HG03280 (cell line): Measurements from ENCODE around the gene SLFNL1.

ENCODE experiments used
- ATAC-seq: cut with Tn5 transposase; IDR thresholded peaks from one replicate; pipeline ENCODE4 v1.9.1; 2021; ENCODE audit warnings: mild to moderate bottlenecking, moderate library complexity; ENCODE audit not compliant: unreplicated experiment

Gene SLFNL1

DNA sequence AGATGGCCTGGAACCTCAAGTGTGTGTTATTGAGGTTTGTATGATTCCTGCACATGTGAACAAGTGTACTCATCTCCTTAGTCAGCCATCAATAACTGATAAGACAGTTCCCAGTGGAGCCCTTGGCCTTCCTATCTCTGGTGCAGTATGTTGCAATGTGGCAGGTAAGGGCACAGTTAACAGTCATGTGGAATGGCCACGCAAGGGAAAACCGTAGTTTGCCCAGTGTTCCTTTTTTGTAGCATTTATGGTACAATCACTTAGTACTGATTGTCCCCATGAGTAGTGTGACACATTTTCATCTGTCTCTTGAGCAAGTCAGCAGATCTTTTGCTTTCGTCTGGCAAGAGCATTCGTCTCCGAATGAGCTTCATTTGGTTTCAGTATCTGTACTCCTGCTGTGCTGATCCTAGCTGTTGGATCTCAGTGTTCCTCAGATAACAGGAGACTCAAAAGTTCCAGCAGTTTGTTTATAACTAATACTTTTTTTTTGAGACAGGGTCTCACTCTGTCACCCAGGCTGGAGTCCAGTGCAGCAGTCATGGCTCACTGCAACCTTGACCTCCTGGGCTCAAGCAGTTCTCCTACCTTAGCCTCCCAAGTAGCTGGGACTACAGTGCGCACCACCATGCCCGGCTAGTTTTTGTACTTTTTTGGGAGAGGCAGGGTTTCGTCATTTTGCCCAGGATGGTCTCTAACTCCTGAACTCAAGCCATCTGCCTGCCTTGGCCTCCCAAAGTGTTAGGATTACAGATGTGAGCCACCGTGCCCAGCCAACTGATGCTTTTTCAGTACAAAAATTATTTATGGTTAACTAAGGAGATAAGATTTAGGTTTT, 33.9 kb downstream of the SLFNL1 start:
- no peak for ATAC-seq

DNA sequence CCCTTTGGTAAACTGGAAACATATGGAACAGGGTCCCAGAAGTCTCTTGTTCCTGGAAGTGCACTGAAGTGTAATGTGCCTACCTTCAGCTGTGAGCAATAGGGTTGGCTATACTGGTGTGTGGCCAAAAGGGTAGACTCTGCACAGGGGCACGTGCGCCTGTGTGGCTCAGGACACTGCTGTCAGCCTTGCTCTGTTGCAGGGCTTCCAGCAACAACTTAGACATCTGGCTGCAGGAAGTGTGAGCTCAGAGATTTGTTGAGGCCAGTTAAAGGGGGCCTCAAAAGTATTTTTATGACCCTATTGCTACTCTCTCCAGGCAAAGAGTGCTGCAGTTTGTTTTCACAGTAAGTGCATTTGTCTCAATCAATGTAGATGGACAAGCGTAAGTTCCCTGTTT, 34.6 kb downstream of the SLFNL1 start:
- no peak for ATAC-seq

DNA sequence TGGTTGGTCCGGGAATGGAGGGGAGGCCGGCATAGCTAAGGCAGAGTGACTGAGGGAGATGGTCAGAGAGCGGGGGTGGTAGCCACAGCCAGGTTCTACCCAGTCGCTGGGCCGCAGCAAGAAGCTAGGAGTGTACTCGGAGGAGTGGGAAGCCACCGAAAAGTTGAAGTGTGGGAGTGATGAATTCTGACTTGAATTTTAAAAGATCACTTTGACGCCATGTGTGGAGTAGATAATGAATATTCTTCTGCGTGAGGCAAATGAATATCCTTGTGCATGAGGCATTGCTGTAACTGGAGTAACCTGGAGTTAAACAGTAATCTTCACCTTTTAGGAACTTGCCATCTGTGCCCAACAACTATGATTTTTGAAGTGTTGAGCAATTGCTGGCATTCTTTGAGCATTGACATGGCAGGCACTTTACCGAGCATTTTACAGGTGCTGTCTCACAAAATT, 35.2 kb downstream of the SLFNL1 start:
- ATAC-seq: no peak

DNA sequence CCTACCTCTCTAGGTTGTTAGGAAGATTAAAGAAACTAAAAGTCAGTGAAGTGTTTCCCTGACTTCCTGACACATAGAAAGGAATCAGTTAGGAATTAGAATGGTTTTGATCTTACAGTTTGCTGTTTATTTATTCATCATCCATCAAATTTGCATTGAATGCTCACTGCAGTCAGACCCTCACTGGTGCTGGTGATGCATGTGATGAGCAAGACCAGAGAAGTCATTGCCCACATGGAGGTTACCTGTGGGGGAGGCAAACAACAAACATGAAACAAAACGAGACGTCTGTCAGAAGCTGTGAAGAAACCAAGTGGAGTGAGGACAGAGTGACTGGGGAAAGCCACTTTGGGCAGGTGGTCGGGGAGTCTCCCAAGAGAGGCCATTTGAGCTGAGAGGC, 35.6 kb downstream of the SLFNL1 start:
- ATAC-seq: no peak

DNA sequence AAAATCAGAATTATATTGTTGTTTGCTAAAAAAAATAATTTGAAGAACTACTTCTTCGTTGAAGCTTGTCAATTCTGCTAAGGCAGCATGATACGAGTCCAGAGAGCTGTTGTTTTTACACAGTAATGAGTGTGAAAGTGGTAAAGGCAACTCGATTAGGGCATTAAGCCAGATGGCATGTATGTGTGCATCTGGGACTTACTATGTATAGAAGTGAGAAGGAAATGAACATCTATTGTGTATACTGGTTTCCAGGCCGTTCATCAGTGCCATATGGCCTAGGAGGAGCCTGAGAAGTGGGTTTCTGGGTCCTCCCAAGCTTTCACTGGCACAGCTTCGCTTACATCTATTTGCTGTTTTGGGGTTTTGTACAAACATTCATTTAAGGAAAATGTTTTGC, 36.4 kb downstream of the SLFNL1 start:
- no peak for ATAC-seq

DNA sequence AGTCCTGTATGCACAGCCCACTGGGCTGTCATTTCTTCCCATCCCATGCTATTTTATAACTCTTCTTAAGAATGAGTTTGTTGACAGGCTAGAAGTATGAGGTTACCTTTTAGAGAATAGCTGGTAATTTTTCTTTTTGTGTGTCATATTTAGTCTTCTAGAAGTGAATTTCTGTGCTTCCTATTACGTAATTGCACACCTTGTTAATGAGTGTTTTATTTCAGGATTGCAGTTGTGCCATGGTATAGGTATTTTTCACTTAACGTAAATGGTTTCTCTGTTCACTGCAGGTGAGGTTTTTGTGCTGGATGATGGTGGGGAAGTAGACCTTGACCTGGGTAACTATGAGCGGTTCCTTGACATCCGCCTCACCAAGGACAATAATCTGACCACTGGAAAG, 37.0 kb downstream of the SLFNL1 start:
- ATAC-seq: no peak

DNA sequence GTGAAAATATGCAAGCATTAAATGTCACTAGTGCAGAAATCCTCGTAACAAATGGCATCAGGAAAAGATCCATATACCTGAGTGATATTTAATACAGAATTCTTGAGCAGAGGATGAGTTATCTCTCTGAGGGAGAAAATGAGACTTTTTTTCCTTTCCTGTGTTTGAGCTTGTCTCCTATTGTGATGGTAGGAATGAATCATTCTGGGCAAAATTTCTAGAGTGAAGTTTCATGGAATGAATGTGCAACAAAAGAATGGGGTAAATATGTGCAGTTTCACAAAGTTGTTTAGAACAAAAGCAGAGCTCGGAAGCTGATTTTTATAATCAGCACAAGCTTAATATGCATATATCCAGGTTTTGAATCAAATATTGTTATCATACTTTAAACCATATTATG, 37.5 kb downstream of the SLFNL1 start:
- ATAC-seq: no peak

DNA sequence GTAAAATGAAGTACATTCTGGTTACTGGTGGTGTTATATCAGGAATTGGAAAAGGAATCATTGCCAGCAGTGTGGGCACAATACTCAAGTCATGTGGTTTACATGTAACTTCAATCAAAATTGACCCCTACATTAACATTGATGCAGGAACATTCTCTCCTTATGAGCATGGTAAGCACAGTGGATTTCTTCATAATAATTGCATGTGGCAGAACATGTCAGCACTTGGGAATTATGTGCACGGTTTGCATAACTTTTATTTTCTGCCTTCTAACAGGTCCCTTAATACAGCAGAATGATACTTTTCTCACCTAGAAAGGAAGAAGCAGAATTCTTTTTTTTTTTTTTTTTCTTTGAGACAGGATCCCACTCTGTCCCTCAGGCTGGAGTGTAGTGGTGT, 38.2 kb downstream of the SLFNL1 start:
- ATAC-seq: no peak

DNA sequence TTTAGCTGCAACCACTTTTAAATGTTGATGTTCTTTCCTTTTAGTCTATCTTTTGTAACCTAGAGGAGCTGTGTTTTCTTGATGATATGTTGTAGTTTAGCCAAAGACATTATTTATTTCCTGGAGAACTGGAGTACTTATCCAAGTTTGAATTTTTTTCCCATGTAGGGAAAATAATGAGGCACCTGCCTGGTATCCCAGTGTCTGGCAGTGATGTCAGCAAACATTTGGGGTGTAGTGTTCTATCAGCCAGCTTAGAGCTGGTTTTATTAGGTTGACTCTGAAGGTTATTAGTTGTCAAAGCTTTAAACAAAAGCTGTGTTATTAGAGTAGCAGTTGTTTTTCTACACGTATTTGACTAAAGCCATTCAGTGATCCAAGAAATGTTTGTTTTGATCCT, 38.8 kb downstream of the SLFNL1 start:
- ATAC-seq: no peak

DNA sequence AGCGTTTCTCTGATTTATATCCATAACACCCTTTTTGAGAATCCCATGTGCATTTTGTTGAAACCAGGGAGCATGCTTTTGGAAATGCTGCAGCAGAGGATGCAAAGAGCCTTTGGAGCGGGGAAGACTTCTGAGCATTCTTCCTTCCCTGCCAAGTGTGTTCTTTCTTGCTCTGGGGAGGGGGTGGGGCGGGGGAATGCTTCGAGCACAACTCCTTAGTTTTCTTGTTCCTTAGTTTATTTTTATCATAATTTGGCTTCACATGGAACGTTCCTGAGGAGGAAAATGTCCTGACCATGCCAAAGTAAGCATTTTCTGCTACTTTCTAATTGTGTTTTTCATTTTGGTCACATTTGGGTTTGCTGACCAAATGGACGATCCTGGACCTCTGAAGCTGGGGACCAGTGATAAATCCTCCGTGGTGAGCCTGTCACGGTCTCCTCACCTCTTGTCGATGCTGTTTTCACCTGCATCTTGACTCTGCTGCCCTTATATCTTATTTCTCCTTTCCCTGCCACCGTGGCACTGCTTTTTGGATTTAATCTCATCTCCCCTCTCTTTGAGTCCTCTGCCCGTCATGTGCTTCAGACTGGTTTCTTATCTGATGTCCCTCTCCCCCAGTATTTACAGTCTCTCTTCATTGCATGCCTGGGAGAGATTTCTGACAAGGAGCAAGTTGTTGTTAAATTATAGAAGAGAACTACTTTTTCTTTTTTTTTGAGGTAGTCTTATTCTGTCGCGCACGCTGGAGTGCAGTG, 39.7 kb downstream of the SLFNL1 start:
- no peak for ATAC-seq

DNA sequence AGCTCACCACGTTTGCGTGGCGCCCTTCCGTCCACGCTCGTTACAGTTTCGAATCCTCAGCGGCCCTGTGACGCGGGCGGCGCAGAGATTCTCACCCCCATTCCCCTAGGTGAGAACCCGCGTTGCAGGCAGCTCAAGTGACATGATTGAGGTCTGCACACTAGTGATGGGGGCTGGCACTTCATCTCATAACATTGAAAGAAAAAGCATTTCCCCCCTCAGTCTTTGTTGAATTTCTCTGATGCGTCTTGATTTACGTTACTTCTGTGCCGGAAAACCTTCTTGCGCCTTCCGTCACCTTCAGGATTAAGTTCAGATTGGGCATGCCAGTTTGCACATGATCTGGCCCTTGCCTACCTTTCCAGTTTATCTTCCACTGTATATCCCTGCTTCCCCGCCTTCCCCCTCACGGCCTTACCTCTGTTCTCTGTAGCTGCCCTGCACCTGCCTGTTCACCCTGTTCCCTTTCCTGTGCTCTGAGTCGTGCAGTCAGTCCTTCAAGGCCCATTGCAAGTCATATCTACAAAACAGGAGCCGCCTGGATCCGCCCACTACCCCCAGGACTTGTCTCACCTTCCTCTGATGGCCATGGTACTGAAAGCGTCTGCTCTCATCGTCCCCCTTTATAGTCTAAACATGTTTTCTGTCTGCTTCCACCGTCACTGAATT, 40.9 kb downstream of the SLFNL1 start:
- peak; percentile 13 for ATAC-seq

DNA sequence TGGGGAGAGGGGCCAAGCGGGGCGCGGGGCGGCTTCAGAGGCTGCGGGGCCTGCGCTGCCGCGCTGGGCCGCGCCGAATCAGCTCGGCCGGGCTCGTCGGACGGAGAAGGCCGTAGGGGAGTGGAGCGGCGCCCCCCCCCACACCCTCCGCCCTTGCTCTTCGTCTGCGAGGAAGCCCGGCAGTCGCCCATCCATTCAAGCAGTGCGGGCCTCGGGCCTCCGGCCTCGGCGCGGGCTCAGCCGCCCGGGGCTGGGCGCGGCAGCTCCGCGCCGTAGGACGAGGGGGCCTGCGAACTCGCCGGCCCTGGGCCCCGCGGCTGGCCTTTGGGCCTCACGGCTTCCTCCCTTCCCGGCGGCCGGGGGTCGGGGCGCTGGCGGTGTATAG, 41.5 kb downstream of the SLFNL1 start:
- ATAC-seq: peak; percentile 16

DNA sequence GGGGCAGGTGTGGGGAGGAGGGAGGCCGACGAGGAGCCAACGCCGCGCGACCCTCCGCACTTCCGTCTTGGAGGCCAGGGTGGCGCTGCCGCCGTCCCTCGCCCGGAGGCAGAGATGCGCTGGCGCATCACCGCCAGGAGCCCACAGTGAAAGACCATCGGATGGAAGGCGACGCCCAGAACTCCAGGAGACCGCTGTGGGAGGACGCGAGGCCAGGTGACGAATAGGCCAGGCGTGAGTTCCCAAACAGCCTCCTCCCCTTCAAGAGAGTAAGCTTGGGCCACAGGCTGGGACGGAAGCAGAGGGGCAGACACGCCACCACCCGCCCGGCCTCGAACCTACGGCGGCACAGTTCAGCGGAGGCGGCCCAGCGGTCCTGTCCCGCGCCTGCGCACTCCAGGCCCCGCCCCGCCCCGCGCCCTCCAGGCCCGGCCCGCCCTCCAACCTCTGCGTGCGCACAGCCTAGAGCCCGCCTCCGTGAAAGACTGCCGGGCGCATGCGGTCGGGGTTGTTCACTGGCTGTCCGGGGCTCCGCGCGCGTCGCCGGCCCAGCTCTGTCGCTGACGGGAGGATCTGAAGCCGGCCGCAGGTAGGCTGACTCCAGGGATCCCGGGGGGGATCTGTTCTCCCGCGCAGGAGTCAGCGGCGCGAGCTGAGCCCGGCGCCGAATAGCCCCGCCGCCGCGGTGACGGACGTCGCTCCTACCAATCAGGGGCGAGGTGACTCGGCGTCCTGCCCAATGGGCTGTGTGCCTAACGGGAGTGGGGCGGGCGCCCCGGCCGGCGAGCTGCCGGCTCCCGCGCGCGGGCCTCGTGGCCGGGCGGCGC, 42.1 kb downstream of the SLFNL1 start, which contains the start of gene CTPS1:
CTPS1 (plus strand) TSS at position 456 of the 827 bp plus-strand sequence. CDS start 3,595 bp downstream, outside the sequence.
- ATAC-seq: peak; percentile 86

DNA sequence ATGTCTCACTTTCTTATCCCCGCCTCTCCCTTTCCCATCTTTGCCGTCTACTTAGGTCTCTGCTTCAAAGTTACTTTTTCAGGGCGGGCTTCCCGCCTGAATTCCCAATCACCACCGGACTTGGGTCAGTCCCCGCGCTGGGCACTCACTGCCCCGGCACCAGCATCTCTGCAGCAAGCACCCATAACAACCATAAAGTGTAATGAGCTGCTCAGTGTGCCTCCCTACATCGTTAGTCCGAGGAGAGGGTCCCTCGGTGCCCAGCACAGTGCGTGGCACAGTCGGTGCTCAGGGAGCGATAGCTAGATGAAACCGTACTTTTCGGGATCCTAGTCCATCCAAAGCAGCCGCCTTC, 42.7 kb downstream of the SLFNL1 start:
- no peak for ATAC-seq

DNA sequence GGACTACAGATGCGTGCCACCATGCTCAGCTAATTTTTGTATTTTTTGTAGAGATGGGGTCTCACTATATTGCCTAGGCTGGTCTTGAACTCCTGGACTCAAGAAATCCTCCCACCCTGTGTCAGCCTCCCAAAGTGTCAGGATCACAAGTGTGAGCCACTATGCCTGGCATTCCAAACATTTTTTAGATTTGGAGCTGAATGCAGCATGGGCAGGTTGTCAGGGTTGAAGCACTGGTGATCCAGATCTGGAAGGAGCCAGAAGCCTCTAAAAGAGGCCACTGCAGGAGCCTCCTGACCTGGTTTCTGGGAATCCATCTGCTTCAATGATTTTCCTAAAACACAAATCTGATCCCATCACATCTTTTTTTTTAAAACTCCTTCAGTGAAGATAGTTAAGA, 43.8 kb downstream of the SLFNL1 start:
- ATAC-seq: no peak

DNA sequence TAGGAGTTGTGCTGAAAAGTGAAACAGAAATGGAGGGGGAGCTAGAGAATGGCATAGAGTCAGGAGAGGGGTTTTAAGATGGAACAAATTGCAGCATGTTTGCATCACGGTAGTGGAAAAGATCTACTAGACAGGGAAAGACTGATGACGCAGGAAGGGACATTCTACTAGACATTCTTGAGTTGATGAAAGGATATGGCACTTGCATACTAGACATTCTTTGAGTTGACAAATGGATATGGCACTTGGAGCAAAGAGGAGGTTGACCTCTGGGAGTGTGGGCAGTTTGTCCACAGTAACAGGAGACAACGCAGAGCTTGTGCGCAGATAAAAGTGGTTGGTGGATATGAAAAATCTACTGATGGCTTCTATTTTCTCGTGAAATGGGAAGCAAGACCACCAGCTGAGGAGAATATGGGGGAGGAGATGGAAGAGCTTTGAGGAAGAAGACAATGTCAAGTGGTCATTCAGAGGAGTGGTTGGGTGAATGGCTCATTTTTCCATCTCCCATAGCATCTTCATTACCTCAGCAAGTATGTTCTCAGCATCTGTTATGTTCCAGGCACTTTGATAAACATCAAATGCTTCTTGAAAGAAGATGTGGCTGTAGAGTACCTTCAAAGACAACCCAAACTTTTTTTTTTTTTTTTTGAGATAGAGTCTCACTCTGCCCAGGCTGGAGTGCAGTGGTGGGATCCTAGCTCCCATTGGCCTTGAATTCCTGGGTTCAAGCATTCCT, 44.4 kb downstream of the SLFNL1 start:
- ATAC-seq: no peak

DNA sequence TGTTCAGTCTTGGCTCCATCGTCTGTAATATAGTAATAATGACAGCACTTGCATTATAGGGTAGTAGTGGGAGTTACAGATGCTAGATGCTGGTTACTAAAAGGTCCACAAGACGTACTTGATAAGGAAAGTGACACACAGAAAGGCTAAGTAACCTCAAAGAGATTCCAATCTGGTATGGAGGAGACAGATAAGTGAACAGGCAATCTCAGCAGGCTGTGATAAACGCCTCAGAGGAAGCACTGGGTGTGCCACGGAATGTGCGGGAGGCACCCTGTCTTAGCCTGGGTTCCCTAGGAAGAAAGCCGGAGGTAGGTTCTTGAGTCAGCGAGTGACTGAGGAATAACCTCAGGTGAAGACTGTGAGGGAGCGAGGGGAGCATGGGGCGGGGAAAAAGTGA, 46.6 kb downstream of the SLFNL1 start:
- ATAC-seq: no peak

DNA sequence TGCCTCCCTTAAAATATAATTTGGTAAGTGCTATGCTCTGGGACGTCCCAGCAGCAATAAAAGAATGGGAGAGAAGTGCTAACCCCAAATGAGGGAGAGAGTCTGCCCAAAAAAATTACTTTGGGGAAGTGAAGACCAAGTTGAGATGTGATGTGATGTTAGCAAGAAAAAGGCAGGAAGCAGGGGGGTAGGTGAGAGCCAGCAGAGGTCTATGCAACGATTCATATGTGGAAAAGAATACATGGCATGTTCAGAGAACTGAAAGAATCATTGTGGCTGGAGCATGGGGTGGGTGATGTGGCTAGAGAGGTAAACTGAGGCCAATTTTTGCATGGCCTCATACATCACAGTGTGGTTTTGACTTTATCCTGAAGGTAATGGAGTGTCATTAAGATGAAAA, 47.6 kb downstream of the SLFNL1 start:
- ATAC-seq: no peak

DNA sequence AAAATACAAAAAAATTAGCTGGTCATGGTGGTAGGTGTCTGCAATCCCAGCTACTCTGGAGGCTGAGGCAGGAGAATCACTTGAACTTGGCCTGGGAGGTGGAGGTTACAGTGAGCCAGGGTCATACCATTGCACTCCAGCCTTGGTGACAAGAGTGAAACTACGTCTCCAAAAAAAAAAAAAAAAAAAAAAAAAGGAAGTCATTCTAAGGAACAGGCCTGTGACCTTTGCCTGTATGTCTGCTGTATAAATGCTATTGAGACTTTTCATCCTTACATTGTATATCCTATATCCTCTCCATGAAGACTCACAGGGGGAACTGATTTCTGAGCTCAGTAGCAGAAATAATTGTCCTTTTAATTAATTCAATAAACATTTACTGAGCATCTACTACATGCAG, 49.6 kb downstream of the SLFNL1 start:
- ATAC-seq: no peak

DNA sequence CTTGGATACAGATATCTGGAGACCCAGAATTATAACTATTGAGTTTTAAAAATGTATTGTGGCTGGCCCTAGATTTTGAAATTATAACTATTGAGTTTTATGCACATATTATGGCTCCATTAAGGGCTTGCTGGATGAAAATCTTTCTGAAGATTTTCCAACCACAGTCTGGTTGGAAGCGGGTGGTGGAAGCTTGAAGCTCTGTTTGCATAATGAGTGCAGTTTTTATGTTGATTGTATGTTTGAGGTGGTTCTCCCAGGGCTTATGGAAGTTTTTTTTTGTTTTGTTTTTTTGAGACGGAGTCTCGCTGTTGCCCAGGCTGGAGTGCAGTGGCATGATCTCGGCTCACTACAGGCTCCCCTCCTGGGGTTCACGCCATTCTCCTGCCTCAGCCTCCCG, 52.1 kb downstream of the SLFNL1 start:
- no peak for ATAC-seq
